Measurements from ENCODE around the gene QSOX2. TPM values are rescaled to one million over a fixed set of nuclear protein-coding genes. Genes with fewer than 3 reads are reported as not detected.
A peak's percentile ranks its signal among the peaks of the same experiment; 100 is the strongest.

Gene QSOX2, protein sequence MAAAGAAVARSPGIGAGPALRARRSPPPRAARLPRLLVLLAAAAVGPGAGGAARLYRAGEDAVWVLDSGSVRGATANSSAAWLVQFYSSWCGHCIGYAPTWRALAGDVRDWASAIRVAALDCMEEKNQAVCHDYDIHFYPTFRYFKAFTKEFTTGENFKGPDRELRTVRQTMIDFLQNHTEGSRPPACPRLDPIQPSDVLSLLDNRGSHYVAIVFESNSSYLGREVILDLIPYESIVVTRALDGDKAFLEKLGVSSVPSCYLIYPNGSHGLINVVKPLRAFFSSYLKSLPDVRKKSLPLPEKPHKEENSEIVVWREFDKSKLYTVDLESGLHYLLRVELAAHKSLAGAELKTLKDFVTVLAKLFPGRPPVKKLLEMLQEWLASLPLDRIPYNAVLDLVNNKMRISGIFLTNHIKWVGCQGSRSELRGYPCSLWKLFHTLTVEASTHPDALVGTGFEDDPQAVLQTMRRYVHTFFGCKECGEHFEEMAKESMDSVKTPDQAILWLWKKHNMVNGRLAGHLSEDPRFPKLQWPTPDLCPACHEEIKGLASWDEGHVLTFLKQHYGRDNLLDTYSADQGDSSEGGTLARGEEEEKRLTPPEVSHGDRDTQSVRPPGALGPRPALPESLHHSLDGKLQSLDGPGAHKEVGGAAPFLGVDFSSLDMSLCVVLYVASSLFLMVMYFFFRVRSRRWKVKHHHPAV
- 10 to 100 TPM; 20.1 to 24.9 (median 21.9) TPM for total RNA-seq (2021; fragmentation: NEBNext Ultra II Directional; extraction: Animal tissue kit (Norgen Biotek cat#: 25700))
- long read RNA-seq, partial matches to known transcripts = 0 of 4 reads
- long read RNA-seq, other reads (novel, unspliced or antisense) = 4 of 4 reads

DNA sequence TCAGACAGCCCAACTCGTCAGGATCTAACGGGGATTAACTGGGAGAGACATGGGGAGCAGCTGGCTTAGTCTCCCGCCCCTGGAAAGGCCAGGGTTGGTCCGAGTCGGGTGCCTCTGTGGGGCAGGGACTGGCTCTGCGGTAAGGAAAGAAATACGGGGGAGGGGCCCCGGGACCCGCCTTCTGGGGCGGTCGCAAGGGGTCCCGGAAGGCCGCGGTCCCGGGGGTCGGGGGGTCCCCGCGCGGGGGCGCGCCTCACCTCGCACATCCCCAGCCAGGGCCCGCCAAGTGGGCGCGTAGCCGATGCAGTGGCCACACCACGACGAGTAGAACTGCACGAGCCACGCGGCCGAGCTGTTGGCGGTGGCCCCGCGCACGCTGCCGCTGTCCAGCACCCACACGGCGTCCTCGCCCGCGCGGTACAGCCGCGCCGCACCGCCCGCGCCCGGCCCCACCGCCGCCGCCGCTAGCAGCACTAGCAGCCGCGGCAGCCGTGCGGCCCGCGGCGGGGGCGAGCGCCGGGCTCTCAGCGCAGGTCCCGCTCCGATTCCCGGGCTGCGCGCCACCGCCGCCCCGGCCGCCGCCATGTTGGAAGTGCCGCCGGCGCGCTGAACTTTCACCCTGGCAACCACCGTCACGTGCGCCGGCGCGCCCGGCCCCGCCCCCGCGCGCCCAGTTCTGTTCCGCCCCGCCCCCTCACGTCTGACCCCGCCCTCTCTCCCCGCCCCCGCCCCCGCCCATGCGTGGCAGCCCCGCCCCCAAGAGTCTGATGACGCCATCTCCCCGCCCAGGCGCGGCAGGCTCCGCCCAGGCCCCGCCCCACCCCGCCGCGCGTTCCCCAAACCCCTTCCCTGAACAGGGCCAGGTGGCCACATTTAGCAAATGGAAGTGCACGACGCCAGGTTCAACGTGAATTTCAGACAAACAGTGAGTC is at the start of gene QSOX2:
TSS of gene QSOX2 (minus strand) at position 594 of the 932 bp plus-strand sequence. CDS start at position 585, 9 bp downstream.
- TF ChIP-seq, protein P1, sequence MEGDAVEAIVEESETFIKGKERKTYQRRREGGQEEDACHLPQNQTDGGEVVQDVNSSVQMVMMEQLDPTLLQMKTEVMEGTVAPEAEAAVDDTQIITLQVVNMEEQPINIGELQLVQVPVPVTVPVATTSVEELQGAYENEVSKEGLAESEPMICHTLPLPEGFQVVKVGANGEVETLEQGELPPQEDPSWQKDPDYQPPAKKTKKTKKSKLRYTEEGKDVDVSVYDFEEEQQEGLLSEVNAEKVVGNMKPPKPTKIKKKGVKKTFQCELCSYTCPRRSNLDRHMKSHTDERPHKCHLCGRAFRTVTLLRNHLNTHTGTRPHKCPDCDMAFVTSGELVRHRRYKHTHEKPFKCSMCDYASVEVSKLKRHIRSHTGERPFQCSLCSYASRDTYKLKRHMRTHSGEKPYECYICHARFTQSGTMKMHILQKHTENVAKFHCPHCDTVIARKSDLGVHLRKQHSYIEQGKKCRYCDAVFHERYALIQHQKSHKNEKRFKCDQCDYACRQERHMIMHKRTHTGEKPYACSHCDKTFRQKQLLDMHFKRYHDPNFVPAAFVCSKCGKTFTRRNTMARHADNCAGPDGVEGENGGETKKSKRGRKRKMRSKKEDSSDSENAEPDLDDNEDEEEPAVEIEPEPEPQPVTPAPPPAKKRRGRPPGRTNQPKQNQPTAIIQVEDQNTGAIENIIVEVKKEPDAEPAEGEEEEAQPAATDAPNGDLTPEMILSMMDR (IDR thresholded peaks at IDR 0.05) = no peak
- H3K4me3 Mint-ChIP-seq = peak within 1 kb of the TSS; percentile 96
- H3K9me3 Mint-ChIP-seq = no peaks in the 10 kb centered on the region
- H3K27ac Mint-ChIP-seq = peak within 1 kb of the TSS; percentile 72
- peaks cover 23% of the 10 kb centered on the region for H3K4me1 Mint-ChIP-seq (ENCODE audit: low read depth)
- H3K27me3 Mint-ChIP-seq (ENCODE audit: insufficient read depth) = peaks cover 18% of the 10 kb centered on the region
- no peaks in the 10 kb centered on the region for H3K36me3 Mint-ChIP-seq (ENCODE audit: low read depth)
- DNase-seq = peak; percentile 50

DNA sequence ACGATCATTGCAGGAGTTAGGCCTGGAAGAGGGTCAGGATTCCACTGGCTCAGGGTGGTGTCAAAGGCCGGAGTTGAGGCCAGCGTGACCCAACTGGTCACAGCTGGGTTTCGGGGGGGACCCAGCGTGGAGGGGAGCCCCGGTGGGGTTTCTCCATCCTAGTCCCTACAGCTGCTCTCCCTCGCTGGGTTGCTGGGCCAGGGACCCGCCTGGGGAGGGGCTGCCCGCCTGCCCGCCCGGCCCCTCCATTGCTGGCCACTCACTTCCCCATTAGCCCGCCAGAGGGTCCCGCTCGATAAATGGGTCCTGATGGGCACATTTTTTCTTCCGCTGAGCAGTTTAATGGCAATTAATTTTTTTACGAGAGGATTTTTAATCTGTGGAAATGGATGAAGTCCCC is 49.4 kb upstream of the QSOX2 start:
- Mint-ChIP-seq H3K4me3 (no peak overlapping the region), H3K9me3 (no peaks in the 10 kb centered on the region)

DNA sequence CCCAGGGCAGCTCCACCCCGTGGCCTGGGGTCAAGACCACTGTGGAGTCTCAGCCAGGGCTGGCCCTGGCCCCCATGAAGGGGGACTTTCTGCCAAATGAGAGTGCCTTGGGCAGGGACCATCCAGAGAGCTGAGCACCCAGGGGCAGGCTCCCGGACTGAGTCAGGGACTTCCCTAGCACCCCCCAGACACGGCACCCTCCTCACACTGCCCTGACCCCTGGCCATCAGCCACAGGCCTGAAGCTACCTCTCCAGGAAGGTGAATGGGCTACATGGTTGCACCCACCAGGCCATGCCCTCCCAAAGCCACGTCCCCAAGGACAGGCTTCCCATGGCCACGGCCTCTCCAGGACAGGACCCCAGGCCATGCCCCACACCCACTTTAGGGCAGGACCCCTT is 48.8 kb upstream of the QSOX2 start:
- H3K4me1 Mint-ChIP-seq (ENCODE audit: low read depth) = no peaks in the 10 kb centered on the region
- H3K27ac Mint-ChIP-seq = no peak overlapping the region
- H3K27me3 Mint-ChIP-seq (ENCODE audit: insufficient read depth) = peaks cover 4% of the 10 kb centered on the region
- no peaks in the 10 kb centered on the region for H3K9me3 Mint-ChIP-seq
- H3K4me3 Mint-ChIP-seq = no peak overlapping the region
- no peak for DNase-seq
- TF ChIP-seq, protein P1 (IDR thresholded peaks at IDR 0.05) = no peak
- H3K36me3 Mint-ChIP-seq (ENCODE audit: low read depth) = no peaks in the 10 kb centered on the region

More for the DNA sequence above, 49.4 kb upstream of the QSOX2 start:
- no peaks in the 10 kb centered on the region for H3K4me1 Mint-ChIP-seq (ENCODE audit: low read depth)
- H3K27ac Mint-ChIP-seq = no peak overlapping the region
- H3K36me3 Mint-ChIP-seq (ENCODE audit: low read depth) = no peaks in the 10 kb centered on the region
- peaks cover 4% of the 10 kb centered on the region for H3K27me3 Mint-ChIP-seq (ENCODE audit: insufficient read depth)
- TF ChIP-seq, protein P1 (IDR thresholded peaks at IDR 0.05) = no peak
- no peak for DNase-seq

DNA sequence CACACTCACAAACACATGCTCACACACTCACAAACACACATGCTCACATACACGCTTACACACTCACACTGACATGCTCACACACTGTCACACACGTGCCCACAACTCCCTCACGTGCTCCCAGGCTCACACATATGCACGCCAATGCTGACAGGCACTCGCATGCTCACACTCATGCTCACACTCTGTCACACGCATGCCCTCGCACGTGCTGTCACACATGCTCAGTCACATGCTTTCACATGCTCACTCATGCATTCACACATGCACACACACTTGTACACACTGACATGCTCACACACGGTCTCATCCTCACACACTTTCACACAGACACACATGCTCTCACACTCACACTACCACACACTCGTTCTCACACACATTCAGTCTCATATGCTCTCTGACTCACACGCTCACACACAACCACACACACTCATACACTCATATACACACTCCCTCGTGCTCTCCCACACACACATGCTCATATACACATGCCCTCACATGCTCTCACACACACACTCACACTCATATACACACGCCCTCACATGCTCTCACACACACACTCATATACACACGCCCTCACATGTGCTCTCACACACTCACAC is 48.0 kb upstream of the QSOX2 start:
- no peaks in the 10 kb centered on the region for H3K9me3 Mint-ChIP-seq
- H3K27me3 Mint-ChIP-seq (ENCODE audit: insufficient read depth) = peaks cover 2% of the 10 kb centered on the region
- no peak overlapping the region for H3K4me3 Mint-ChIP-seq
- DNase-seq = no peak
- H3K27ac Mint-ChIP-seq = no peak overlapping the region
- H3K36me3 Mint-ChIP-seq (ENCODE audit: low read depth) = no peaks in the 10 kb centered on the region
- TF ChIP-seq, protein P1 (IDR thresholded peaks at IDR 0.05) = no peak
- H3K4me1 Mint-ChIP-seq (ENCODE audit: low read depth) = no peaks in the 10 kb centered on the region

Data from HFFc6 (cell line).